Measurements from ENCODE around the gene AMD1.
"Not testable (repeated sequence)": the region's sequence is repeated elsewhere in the genome, so short reads cannot be mapped to it uniquely, and the experiment has no call there.

Gene AMD1

GRCh38 chr6:110876806-110877564, 2.4 kb downstream of the AMD1 start:
- DNase-seq (ENCODE audit: insufficient read length, low spot score) (no peak), FAIRE-seq (peak; percentile 56)

- FAIRE-seq = no peak
- DNase-seq (ENCODE audit: insufficient read length, low spot score) = no peak
Observed at GRCh38 chr6:110877569-110877968, 3.0 kb downstream of the AMD1 start.

- FAIRE-seq (peak; percentile 81), DNase-seq (ENCODE audit: insufficient read length, low spot score) (no peak)
Observed at GRCh38 chr6:110878751-110879522, 4.4 kb downstream of the AMD1 start.

GRCh38 chr6:110880651-110881050, 6.1 kb downstream of the AMD1 start:
- FAIRE-seq (no peak), DNase-seq (ENCODE audit: insufficient read length, low spot score) (no peak)

- peak; percentile 77 for FAIRE-seq
- no peak for DNase-seq (ENCODE audit: insufficient read length, low spot score)
Observed at GRCh38 chr6:110881546-110882273, 7.1 kb downstream of the AMD1 start.

GRCh38 chr6:110882274-110882619, 7.7 kb downstream of the AMD1 start:
- FAIRE-seq = peak; percentile 58
- DNase-seq (ENCODE audit: insufficient read length, low spot score) = no peak

- DNase-seq (ENCODE audit: insufficient read length, low spot score) (no peak), FAIRE-seq (peak; percentile 48)
Observed at GRCh38 chr6:110882824-110883554, 8.4 kb downstream of the AMD1 start.

GRCh38 chr6:110884321-110884720, 9.7 kb downstream of the AMD1 start:
- DNase-seq (ENCODE audit: insufficient read length, low spot score) (no peak), FAIRE-seq (no peak)

GRCh38 chr6:110885526-110885925, 10.9 kb downstream of the AMD1 start:
- no peak for DNase-seq (ENCODE audit: insufficient read length, low spot score)
- FAIRE-seq = no peak

- no peak for DNase-seq (ENCODE audit: insufficient read length, low spot score)
- FAIRE-seq = peak; percentile 44
Observed at GRCh38 chr6:110886555-110887167, 12.1 kb downstream of the AMD1 start.

GRCh38 chr6:110890288-110890687, 15.7 kb downstream of the AMD1 start:
- FAIRE-seq = no peak

GRCh38 chr6:110895907-110896608, 21.5 kb downstream of the AMD1 start:
- FAIRE-seq (no peak), DNase-seq (ENCODE audit: insufficient read length, low spot score) (no peak)

More at GRCh38 chr6:110890288-110890687, 15.7 kb downstream of the AMD1 start:
- no peak for DNase-seq (ENCODE audit: insufficient read length, low spot score)

GRCh38 chr6:110897433-110897832, 22.8 kb downstream of the AMD1 start:
- FAIRE-seq = no peak
- no peak for DNase-seq (ENCODE audit: insufficient read length, low spot score)

- DNase-seq (ENCODE audit: insufficient read length, low spot score) (no peak), FAIRE-seq (no peak)
Observed at GRCh38 chr6:110898111-110898510, 23.5 kb downstream of the AMD1 start.

GRCh38 chr6:110900028-110900598, 25.5 kb downstream of the AMD1 start:
- DNase-seq (ENCODE audit: insufficient read length, low spot score) (no peak), FAIRE-seq (no peak)

GRCh38 chr6:110901601-110902000, 27.0 kb downstream of the AMD1 start:
- not testable (repeated sequence) for FAIRE-seq; DNase-seq (ENCODE audit: insufficient read length, low spot score)

GRCh38 chr6:110902091-110902490, 27.5 kb downstream of the AMD1 start:
- no peak for FAIRE-seq

GRCh38 chr6:110906273-110906672, 31.7 kb downstream of the AMD1 start:
- FAIRE-seq; DNase-seq (ENCODE audit: insufficient read length, low spot score): not testable (repeated sequence)

More at GRCh38 chr6:110902091-110902490, 27.5 kb downstream of the AMD1 start:
- no peak for DNase-seq (ENCODE audit: insufficient read length, low spot score)

- FAIRE-seq (no peak), DNase-seq (ENCODE audit: insufficient read length, low spot score) (no peak)
Observed at GRCh38 chr6:110930781-110931180, 56.2 kb downstream of the AMD1 start.
